Adrenal gland (tissue), 12 donors: ENCODE results near the gene SOX11. TPM values are rescaled to one million over a fixed set of nuclear protein-coding genes. Genes with fewer than 3 reads are reported as not detected.

Experiments used
- DNase-seq, 7 donors: peaks; one replicate each; pipeline ENCODE4 v3.0.0-alpha.2; 2019 to 2020
- H3K27ac ChIP-seq, 5 donors: fragments of 200-600 bp; sonication (generic) in 4 of 5; 1 replicate in 3 of 5; 2 replicates in 2 of 5; pipeline versions ENCODE4 v1.5.1 to v1.8.0; 2016 to 2020; ENCODE audit warnings: mild to moderate bottlenecking in 1 of 5
- H3K27me3 ChIP-seq: fragments of 200-600 bp; 2 replicates; pipeline ENCODE4 v1.8.0; 2021
- H3K36me3 ChIP-seq, 2 donors: fragments of 200-600 bp; replicated peaks in 1 of 2; 1 replicate in 1 of 2; 2 replicates in 1 of 2; pipeline versions ENCODE4 v1.5.1 to v1.8.0; 2018 to 2022
- H3K4me1 ChIP-seq, 2 donors: fragments of 200-600 bp; replicated peaks in 1 of 2; 1 replicate in 1 of 2; 2 replicates in 1 of 2; pipeline versions ENCODE4 v1.5.1 to v1.8.0; 2018 to 2021
- H3K4me3 ChIP-seq, 4 donors: fragments of 200-600 bp; sonication (generic) in 3 of 4; one replicate each; pipeline ENCODE4 v1.5.1; 2016 to 2018
- H3K9me3 ChIP-seq, 3 donors: fragments of 200-600 bp; sonication (generic) in 1 of 3; replicated peaks in 1 of 3; 1 replicate in 2 of 3; 2 replicates in 1 of 3; pipeline versions ENCODE4 v1.5.1 to v1.8.0; 2016 to 2021
- CTCF ChIP-seq, 6 experiments: fragments of 450-650 bp in 4 of 6; fragments of 200-600 bp in 2 of 6; sonication (generic) in 1 of 6; IDR thresholded peaks; 1 replicate in 5 of 6; 2 replicates in 1 of 6; pipeline versions ENCODE4 v1.5.1 to v1.8.0; 2016 to 2021; ENCODE audit warnings: antibody characterized with exemption in 6 of 6, mild to moderate bottlenecking in 2 of 6, moderate library complexity in 1 of 6
- POLR2A ChIP-seq, 2 donors: fragments of 450-650 bp; IDR thresholded peaks; one replicate each; pipeline ENCODE4 v1.6.1; 2017; ENCODE audit warnings: antibody characterized with exemption in 2 of 2, mild to moderate bottlenecking in 2 of 2, moderate library complexity in 1 of 2
- WGBS, 4 donors: extraction: QIAGEN DNeasy Blood & Tissue Kit in 2 of 4; methylation state at CpG; one replicate each; pipeline versions ENCODE4 v1.1.5 to v1.1.7; 2013 to 2017; 5-methylcytosine and 5-hydroxymethylcytosine counted together
- intact Hi-C, 2 donors: fragments of 100-400 bp; cut with DNase I; formaldehyde crosslinking; loops; one replicate each; pipeline versions ENCODE4 v1.14.1 to v1.15.0; 2022 to 2023
- polyA plus RNA-seq, 3 donors: library from polyadenylated mRNA; stranded (reverse); fragments of 200-250 nt in 2 of 3; fragments of 350-450 nt in 1 of 3; fragmentation: Illumina TruSeq in 1 of 3; extraction: RNeasy Lipid Tissue Mini Kit (QIAGEN cat#74804) in 1 of 3; gene quantifications; one replicate each; pipeline ENCODE4 v1.2.3, GENCODE V29; 2013 to 2014
- total RNA-seq, 9 donors: library from RNA; depleted of rRNA in 4 of 9; stranded (reverse); fragments of >200 nt in 4 of 9; fragments of 120-200 nt in 1 of 9; fragmentation: NEBNext Ultra II Directional in 1 of 9; extraction: Animal tissue kit (Norgen Biotek cat#: 25700) in 1 of 9; gene quantifications; one replicate each; pipeline versions ENCODE4 v1.1.0 to v1.2.4, GENCODE V29; 2013 to 2023
- donor health status: healthy with polysubstance abuse.
- donor health status: Bipolar disorder and iron deficiency.
- donor health status: DM: yes; HTN: yes; CAD: no.
- donor health status: DM: no; HTN: no; CAD: no.
- donor health status: DM: no; HTN: no; CAD: no.
- donor health status: DM: yes; HTN: yes; CAD: no.

The SOX11 gene
- total and polyA plus RNA-seq, 12 donors, result under 0.01 to 1.5 TPM; not detected in 10

GRCh38 chr2:5696945-5697521 is 4.8 kb downstream of the SOX11 start:
- WGBS, 4 donors, result 5 to 14% (median 8%) methylated on average over 16 to 49 of the region's 49 CpGs
- Histone ChIP-seq H3K27ac (no peak overlapping the region), H3K4me3 (peak overlapping the region in 1 of 4 donors; percentile 32)

GRCh38 chr2:5697562-5697961 is 5.4 kb downstream of the SOX11 start:
- H3K4me3 ChIP-seq, result no peak overlapping the region
- intact Hi-C loops, result no loop called here
- 59 to 78% (median 69%) methylated on average over 8 of the region's 8 CpGs for WGBS, 4 donors
- no peak for DNase-seq
- H3K27me3 ChIP-seq, result peaks cover 54% of the 10 kb centered on the region
- no peak overlapping the region for H3K27ac ChIP-seq
- H3K36me3 ChIP-seq, result no peaks in the 10 kb centered on the region
- H3K4me1 ChIP-seq, result peaks cover 0 to 10% of the 10 kb centered on the region in 2 donors
- H3K9me3 ChIP-seq, result no peaks in the 10 kb centered on the region
- no peak for TF ChIP-seq CTCF (IDR thresholded peaks at IDR 0.05)
- no peak for TF ChIP-seq POLR2A (IDR thresholded peaks at IDR 0.05)

More at GRCh38 chr2:5696945-5697521, 4.8 kb downstream of the SOX11 start:
- TF ChIP-seq CTCF (IDR thresholded peaks at IDR 0.05) (no peak), POLR2A (IDR thresholded peaks at IDR 0.05) (no peak)
- no peak for DNase-seq
- peaks cover 59% of the 10 kb centered on the region for H3K27me3 ChIP-seq
- H3K9me3 ChIP-seq, result no peaks in the 10 kb centered on the region
- intact Hi-C loops, result no loop called here
- H3K36me3 ChIP-seq, result no peaks in the 10 kb centered on the region
- H3K4me1 ChIP-seq, result peaks cover 0 to 10% of the 10 kb centered on the region in 2 donors

- no peak for DNase-seq
- Histone ChIP-seq H3K27me3 (peaks cover 48% of the 10 kb centered on the region), H3K9me3 (no peaks in the 10 kb centered on the region), H3K36me3 (no peaks in the 10 kb centered on the region), H3K4me3 (no peak overlapping the region), H3K27ac (no peak overlapping the region), H3K4me1 (peaks cover 0 to 10% of the 10 kb centered on the region in 2 donors)
- no peak for TF ChIP-seq CTCF (IDR thresholded peaks at IDR 0.05)
- TF ChIP-seq POLR2A (IDR thresholded peaks at IDR 0.05), result no peak
- 84 to 93% (median 87%) methylated on average over 4 of the region's 4 CpGs for WGBS, 4 donors
- intact Hi-C loops, result no loop called here
Observed at GRCh38 chr2:5698134-5698533, 6.0 kb downstream of the SOX11 start.

- 69 to 81% (median 77%) methylated on average over 4 of the region's 4 CpGs for WGBS, 4 donors
Observed at GRCh38 chr2:5699963-5700362, 7.8 kb downstream of the SOX11 start.

More at GRCh38 chr2:5699963-5700362, 7.8 kb downstream of the SOX11 start:
- H3K4me3 ChIP-seq, result no peak overlapping the region
- H3K27me3 ChIP-seq, result peaks cover 30% of the 10 kb centered on the region
- intact Hi-C loops, result no loop called here
- peaks cover 0 to 10% of the 10 kb centered on the region in 2 donors for H3K4me1 ChIP-seq
- no peak for DNase-seq
- TF ChIP-seq POLR2A (IDR thresholded peaks at IDR 0.05) (no peak), CTCF (IDR thresholded peaks at IDR 0.05) (no peak)
- no peak overlapping the region for H3K27ac ChIP-seq
- H3K36me3 ChIP-seq, result no peaks in the 10 kb centered on the region
- no peaks in the 10 kb centered on the region for H3K9me3 ChIP-seq
